Tibial artery (tissue), 4 donors: ENCODE measurements around the gene CPED1.

Source experiments
- DNase-seq, 2 donors: peaks; one replicate each; pipeline ENCODE4 v3.0.0-alpha.2; 2019
- H3K27ac ChIP-seq, 2 donors: fragments of 200-600 bp; sonication (generic) in 1 of 2; 1 replicate in 1 of 2; 2 replicates in 1 of 2; pipeline ENCODE4 v1.5.1; 2018 to 2019; ENCODE audit warnings: mild to moderate bottlenecking in 1 of 2
- H3K27me3 ChIP-seq, 2 donors: fragments of 200-600 bp; sonication (generic) in 1 of 2; one replicate each; pipeline versions ENCODE4 v1.5.1 to v1.6.0; 2016 to 2019
- H3K36me3 ChIP-seq, 3 donors: fragments of 200-600 bp; sonication (generic) in 2 of 3; one replicate each; pipeline ENCODE4 v1.5.1; 2016 to 2019; ENCODE audit warnings: mild to moderate bottlenecking in 2 of 3
- H3K4me1 ChIP-seq, 4 donors: fragments of 200-600 bp; sonication (generic) in 2 of 4; 1 replicate in 3 of 4; 2 replicates in 1 of 4; pipeline ENCODE4 v1.5.1; 2016 to 2019
- H3K4me3 ChIP-seq, 2 donors: fragments of 200-600 bp; sonication (generic) in 1 of 2; 1 replicate in 1 of 2; 2 replicates in 1 of 2; pipeline ENCODE4 v1.5.1; 2018 to 2019; ENCODE audit warnings: mild to moderate bottlenecking in 2 of 2
- H3K9me3 ChIP-seq, 3 donors: fragments of 200-600 bp; sonication (generic) in 1 of 3; one replicate each; pipeline ENCODE4 v1.5.1; 2016 to 2019
- CTCF ChIP-seq, 2 experiments: fragments of 200-600 bp in 1 of 2; fragments of 450-650 bp in 1 of 2; IDR thresholded peaks; one replicate each; pipeline ENCODE4 v1.5.1; 2017 to 2019; ENCODE audit warnings: antibody characterized with exemption in 2 of 2, mild to moderate bottlenecking in 1 of 2, moderate library complexity in 1 of 2
- intact Hi-C: fragments of 100-400 bp; cut with DNase I; formaldehyde crosslinking; loops from one replicate; pipeline ENCODE4 v1.15.0; 2023; ENCODE audit warnings: low total_unique reads

The CPED1 gene

GRCh38 chr7:121261207-121261884, 272.8 kb downstream of the CPED1 start:
- no peaks in the 10 kb centered on the region for H3K4me1 ChIP-seq
- no peak overlapping the region for H3K4me3 ChIP-seq
- H3K36me3 ChIP-seq: peaks cover 5 to 13% (median 8%) of the 10 kb centered on the region in 3 donors
- intact Hi-C loops: no loop called here
- DNase-seq: no peak
- no peaks in the 10 kb centered on the region for H3K9me3 ChIP-seq
- H3K27me3 ChIP-seq: no peaks in the 10 kb centered on the region
- H3K27ac ChIP-seq: no peak overlapping the region
- TF ChIP-seq CTCF (IDR thresholded peaks at IDR 0.05): no peak

- peaks cover 9 to 22% (median 11%) of the 10 kb centered on the region in 3 donors for H3K36me3 ChIP-seq
- no peak for DNase-seq
- H3K27ac ChIP-seq: no peak overlapping the region
- H3K27me3 ChIP-seq: no peaks in the 10 kb centered on the region
- H3K4me3 ChIP-seq: no peak overlapping the region
- no peaks in the 10 kb centered on the region for H3K9me3 ChIP-seq
- intact Hi-C loops: loop anchor here (2.0 kb wide), 1 partner anchor 45 kb away; no protein-coding TSS in a partner anchor
- H3K4me1 ChIP-seq: no peaks in the 10 kb centered on the region
- TF ChIP-seq CTCF (IDR thresholded peaks at IDR 0.05): no peak
These were observed 273.7 kb downstream of the CPED1 start for GRCh38 chr7:121262221-121262620.

GRCh38 chr7:121262969-121263368, 274.5 kb downstream of the CPED1 start:
- intact Hi-C loops: loop anchor here (2.0 kb wide), 1 partner anchor 46 kb away; no protein-coding TSS in a partner anchor
- Histone ChIP-seq H3K4me3 (no peak overlapping the region), H3K27me3 (no peaks in the 10 kb centered on the region), H3K9me3 (no peaks in the 10 kb centered on the region), H3K4me1 (no peaks in the 10 kb centered on the region), H3K36me3 (peaks cover 15 to 28% (median 19%) of the 10 kb centered on the region in 3 donors), H3K27ac (no peak overlapping the region)
- DNase-seq: no peak
- no peak for TF ChIP-seq CTCF (IDR thresholded peaks at IDR 0.05)

- Histone ChIP-seq H3K27me3 (no peaks in the 10 kb centered on the region), H3K4me1 (no peaks in the 10 kb centered on the region), H3K9me3 (no peaks in the 10 kb centered on the region), H3K4me3 (no peak overlapping the region), H3K36me3 (peaks cover 28 to 48% (median 40%) of the 10 kb centered on the region in 3 donors), H3K27ac (no peak overlapping the region)
- no peak for TF ChIP-seq CTCF (IDR thresholded peaks at IDR 0.05)
- no peak for DNase-seq
- intact Hi-C loops: no loop called here
These were observed 277.9 kb downstream of the CPED1 start for GRCh38 chr7:121266307-121266894.

GRCh38 chr7:121267612-121268011, 279.1 kb downstream of the CPED1 start:
- no peak for DNase-seq
- TF ChIP-seq CTCF (IDR thresholded peaks at IDR 0.05): no peak
- Histone ChIP-seq H3K9me3 (no peaks in the 10 kb centered on the region), H3K4me3 (no peak overlapping the region), H3K36me3 (peaks cover 38 to 44% (median 39%) of the 10 kb centered on the region in 3 donors), H3K27ac (no peak overlapping the region), H3K27me3 (no peaks in the 10 kb centered on the region), H3K4me1 (no peaks in the 10 kb centered on the region)
- intact Hi-C loops: no loop called here
